ENCODE measurements around the gene KCNK4.

DNA sequence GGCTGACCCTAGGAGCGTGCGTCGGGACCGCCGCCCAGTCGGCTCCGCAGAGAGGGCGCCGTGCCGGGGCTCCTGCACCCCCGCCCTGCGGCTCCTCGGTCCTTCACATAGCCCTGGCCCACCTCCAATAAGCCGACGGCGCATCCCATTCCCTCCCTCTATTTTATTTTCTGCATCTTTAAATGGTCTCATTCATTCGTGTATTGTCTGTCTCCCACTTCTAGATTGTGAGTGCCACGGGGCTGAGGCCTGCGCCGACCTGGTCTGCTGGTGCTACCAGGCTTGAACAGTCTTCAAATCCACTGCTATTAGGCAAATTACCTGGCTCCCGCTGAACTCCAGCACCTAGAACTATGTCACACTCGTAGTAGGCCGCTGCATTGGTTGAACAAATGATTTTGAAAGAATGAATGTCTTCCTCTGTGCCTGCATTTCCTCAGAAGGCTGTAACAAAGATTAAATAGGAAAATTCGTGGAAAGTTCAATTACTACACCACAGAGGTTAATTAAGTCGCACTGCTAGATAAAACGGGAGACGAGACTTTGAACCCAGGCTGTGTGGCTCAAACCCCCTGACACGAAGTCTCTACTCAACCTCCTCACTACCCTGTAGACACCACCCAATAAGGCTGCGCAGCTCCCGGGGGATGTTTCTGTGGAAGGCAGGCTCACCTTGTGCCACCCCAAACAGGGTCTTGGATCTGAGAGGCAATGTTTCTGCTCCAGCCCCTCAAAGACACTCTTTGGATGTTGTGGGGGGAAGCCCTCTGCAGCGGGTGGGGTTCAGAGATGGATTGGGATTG is 43.2 kb upstream of the KCNK4 start:
- TF ChIP-seq EP300 (IDR thresholded peaks at IDR 0.05) (no peak), POLR2A (IDR thresholded peaks at IDR 0.05) (no peak)
- TF ChIP-seq, protein P1, sequence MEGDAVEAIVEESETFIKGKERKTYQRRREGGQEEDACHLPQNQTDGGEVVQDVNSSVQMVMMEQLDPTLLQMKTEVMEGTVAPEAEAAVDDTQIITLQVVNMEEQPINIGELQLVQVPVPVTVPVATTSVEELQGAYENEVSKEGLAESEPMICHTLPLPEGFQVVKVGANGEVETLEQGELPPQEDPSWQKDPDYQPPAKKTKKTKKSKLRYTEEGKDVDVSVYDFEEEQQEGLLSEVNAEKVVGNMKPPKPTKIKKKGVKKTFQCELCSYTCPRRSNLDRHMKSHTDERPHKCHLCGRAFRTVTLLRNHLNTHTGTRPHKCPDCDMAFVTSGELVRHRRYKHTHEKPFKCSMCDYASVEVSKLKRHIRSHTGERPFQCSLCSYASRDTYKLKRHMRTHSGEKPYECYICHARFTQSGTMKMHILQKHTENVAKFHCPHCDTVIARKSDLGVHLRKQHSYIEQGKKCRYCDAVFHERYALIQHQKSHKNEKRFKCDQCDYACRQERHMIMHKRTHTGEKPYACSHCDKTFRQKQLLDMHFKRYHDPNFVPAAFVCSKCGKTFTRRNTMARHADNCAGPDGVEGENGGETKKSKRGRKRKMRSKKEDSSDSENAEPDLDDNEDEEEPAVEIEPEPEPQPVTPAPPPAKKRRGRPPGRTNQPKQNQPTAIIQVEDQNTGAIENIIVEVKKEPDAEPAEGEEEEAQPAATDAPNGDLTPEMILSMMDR (IDR thresholded peaks at IDR 0.05) = no peak
